Raji (cell line): ENCODE data around the gene FBLN7.

Source experiments
- POLR2A ChIP-seq: IDR thresholded peaks from 2 replicates; pipeline ENCODE4 v1.6.1; 2011; ENCODE audit warnings: low read depth, low read length, control low read depth; ENCODE audit not compliant: insufficient read depth

Gene FBLN7

GRCh38 chr2:112152476-112153178, 14.4 kb downstream of the FBLN7 start:
- no peak for TF ChIP-seq POLR2A

GRCh38 chr2:112153179-112153490, 14.9 kb downstream of the FBLN7 start:
- no peak for TF ChIP-seq POLR2A

- no peak for TF ChIP-seq POLR2A
These were observed 15.3 kb downstream of the FBLN7 start for GRCh38 chr2:112153501-112153900.

- TF ChIP-seq POLR2A, result no peak
These were observed 16.3 kb downstream of the FBLN7 start for GRCh38 chr2:112154246-112155117.

- no peak for TF ChIP-seq POLR2A
These were observed 17.4 kb downstream of the FBLN7 start for GRCh38 chr2:112155331-112156151.

- no peak for TF ChIP-seq POLR2A
These were observed 18.2 kb downstream of the FBLN7 start for GRCh38 chr2:112156152-112156986.

- no peak for TF ChIP-seq POLR2A
These were observed 19.3 kb downstream of the FBLN7 start for GRCh38 chr2:112157472-112157871.

- no peak for TF ChIP-seq POLR2A
These were observed 21.3 kb downstream of the FBLN7 start for GRCh38 chr2:112159454-112159921.

- no peak for TF ChIP-seq POLR2A
These were observed 22.4 kb downstream of the FBLN7 start for GRCh38 chr2:112160283-112161250.

- no peak for TF ChIP-seq POLR2A
These were observed 23.4 kb downstream of the FBLN7 start for GRCh38 chr2:112161431-112162145.

GRCh38 chr2:112162341-112162740, 24.2 kb downstream of the FBLN7 start:
- no peak for TF ChIP-seq POLR2A

- no peak for TF ChIP-seq POLR2A
These were observed 24.8 kb downstream of the FBLN7 start for GRCh38 chr2:112162956-112163355.

- no peak for TF ChIP-seq POLR2A
These were observed 25.4 kb downstream of the FBLN7 start for GRCh38 chr2:112163541-112163981.
